Measurements from ENCODE around the gene AXIN2. TPM values are rescaled to one million over a fixed set of nuclear protein-coding genes. Genes with fewer than 3 reads are reported as not detected.

Gene AXIN2
- total RNA-seq, 4 donors from 2014 or later, result 15.3 to 23.7 (median 20.5) TPM

- no peaks in the 10 kb centered on the region for H3K27me3 ChIP-seq
- H3K36me3 ChIP-seq, result peaks cover 0 to 38% (median 3%) of the 10 kb centered on the region in 3 donors
- DNase-seq (ENCODE audit: low spot score in 2 of 2), result no peak
- H3K4me3 ChIP-seq, result no peak overlapping the region
- no peaks in the 10 kb centered on the region for H3K9me3 ChIP-seq
- H3K4me1 ChIP-seq, result peaks cover 0 to 11% (median 2%) of the 10 kb centered on the region in 4 donors
- no peak overlapping the region for H3K27ac ChIP-seq
- TF ChIP-seq POLR2A (IDR thresholded peaks at IDR 0.05), result no peak
- no peak for TF ChIP-seq EP300 (IDR thresholded peaks at IDR 0.05)
- no peak for TF ChIP-seq CTCF (IDR thresholded peaks at IDR 0.05)
- 88 to 94% methylated on average over 8 of the region's 8 CpGs for WGBS, 2 donors
Observed at GRCh38 chr17:65541453-65541852, 20.0 kb downstream of the AXIN2 start.

- DNase-seq (ENCODE audit: low spot score in 2 of 2), result no peak
- TF ChIP-seq POLR2A (IDR thresholded peaks at IDR 0.05) (no peak), EP300 (IDR thresholded peaks at IDR 0.05) (no peak), CTCF (IDR thresholded peaks at IDR 0.05) (no peak)
- WGBS, 2 donors, result 85 to 94% methylated on average over 2 of the region's 2 CpGs
- Histone ChIP-seq H3K27me3 (no peaks in the 10 kb centered on the region), H3K36me3 (peaks cover 5 to 54% (median 9%) of the 10 kb centered on the region in 3 donors), H3K27ac (no peak overlapping the region), H3K4me1 (no peaks in the 10 kb centered on the region), H3K9me3 (no peaks in the 10 kb centered on the region), H3K4me3 (no peak overlapping the region)
Observed at GRCh38 chr17:65539630-65540266, 21.7 kb downstream of the AXIN2 start.

GRCh38 chr17:65538675-65539529 is 22.5 kb downstream of the AXIN2 start:
- WGBS, 2 donors, result 60 to 77% methylated on average over 12 of the region's 12 CpGs
- Histone ChIP-seq H3K4me1 (no peaks in the 10 kb centered on the region), H3K27me3 (no peaks in the 10 kb centered on the region), H3K4me3 (no peak overlapping the region), H3K36me3 (peaks cover 5 to 62% (median 9%) of the 10 kb centered on the region in 3 donors), H3K27ac (no peak overlapping the region), H3K9me3 (no peaks in the 10 kb centered on the region)
- TF ChIP-seq EP300 (IDR thresholded peaks at IDR 0.05) (no peak), POLR2A (IDR thresholded peaks at IDR 0.05) (no peak), CTCF (IDR thresholded peaks at IDR 0.05) (no peak)
- DNase-seq (ENCODE audit: low spot score in 2 of 2), result no peak

GRCh38 chr17:65537845-65538674 is 23.4 kb downstream of the AXIN2 start:
- WGBS, 2 donors, result 90 to 92% methylated on average over 48 to 49 of the region's 50 CpGs
- Histone ChIP-seq H3K4me1 (no peaks in the 10 kb centered on the region), H3K4me3 (no peak overlapping the region), H3K36me3 (peaks cover 5 to 71% (median 9%) of the 10 kb centered on the region in 3 donors), H3K27ac (no peak overlapping the region), H3K27me3 (no peaks in the 10 kb centered on the region), H3K9me3 (no peaks in the 10 kb centered on the region)
- DNase-seq (ENCODE audit: low spot score in 2 of 2), result no peak
- TF ChIP-seq EP300 (IDR thresholded peaks at IDR 0.05) (no peak), POLR2A (IDR thresholded peaks at IDR 0.05) (no peak), CTCF (IDR thresholded peaks at IDR 0.05) (no peak)

Measured in tibial nerve (tissue), 4 donors.